Activated CD4-positive, alpha-beta T cell treated with anti-CD3 and anti-CD28 coated beads, Interleukin-2, amount 10 ng/mL, durations not matched to agents 7 days and 5 days (primary cell): ENCODE measurements around the gene CLDN1. TPM values are rescaled to one million over a fixed set of nuclear protein-coding genes. Genes with fewer than 3 reads are reported as not detected.

Source experiments
- CTCF ChIA-PET: fragments of 350-600 bp; sonication (Branson Sonifier 250); formaldehyde crosslinking; loops from one replicate; lab custom pipeline; 2021; ENCODE audit warnings: antibody characterized with exemption; lab: Charles Lee
- POLR2A ChIA-PET: fragments of 350-600 bp; sonication (Branson Sonifier 250); formaldehyde crosslinking; loops from one replicate; lab custom pipeline; 2021; ENCODE audit warnings: antibody characterized with exemption; lab: Charles Lee
- DNase-seq: peaks from one replicate; pipeline ENCODE4 v3.0.0-alpha.2; 2020
- H3K27ac Mint-ChIP-seq: one replicate; pipeline ENCODE4 v1.8.0; 2021; ENCODE audit warnings: mild to moderate bottlenecking, moderate library complexity, mixed read lengths
- H3K27me3 Mint-ChIP-seq: one replicate; pipeline ENCODE4 v1.8.0; 2021; ENCODE audit warnings: mixed read lengths
- H3K36me3 Mint-ChIP-seq: one replicate; pipeline ENCODE4 v1.8.0; 2021; ENCODE audit warnings: low read depth, mixed read lengths
- H3K4me1 Mint-ChIP-seq: one replicate; pipeline ENCODE4 v1.8.0; 2021; ENCODE audit warnings: mixed read lengths
- H3K4me3 Mint-ChIP-seq: one replicate; pipeline ENCODE4 v1.8.0; 2021; ENCODE audit warnings: mild to moderate bottlenecking, moderate library complexity, mixed read lengths
- H3K9me3 Mint-ChIP-seq: one replicate; pipeline ENCODE4 v1.8.0; 2021; ENCODE audit warnings: mixed read lengths
- total RNA-seq, 2 experiments: library from RNA; stranded (reverse); gene quantifications; one replicate each; pipeline ENCODE4 v1.2.3, GENCODE V29; 2021

CLDN1 gene
- total RNA-seq, 2 experiments from 2014 or later = not detected

DNA sequence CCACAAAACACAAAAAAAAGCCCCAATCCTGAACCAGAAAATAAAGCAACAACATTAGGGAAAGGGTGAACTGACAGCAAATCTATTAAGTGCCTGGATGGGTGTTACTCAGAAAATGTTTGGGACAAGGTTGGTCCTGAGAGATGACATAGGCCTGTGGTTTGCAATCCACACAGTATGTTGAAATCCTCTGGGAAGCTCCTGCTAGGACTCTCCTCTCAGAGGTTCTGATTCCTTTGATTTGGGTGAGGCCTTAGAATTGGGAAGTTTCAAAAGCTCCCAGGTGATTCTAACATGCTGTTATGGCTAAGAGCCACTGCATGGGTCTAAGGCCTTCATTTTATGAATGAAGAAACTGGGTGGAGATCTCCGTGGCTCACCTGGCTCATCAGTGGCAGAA lies 18.4 kb downstream of the CLDN1 start:
- DNase-seq = no peak
- Mint-ChIP-seq H3K4me1 (peaks cover 23% of the 10 kb centered on the region), H3K36me3 (no peaks in the 10 kb centered on the region), H3K4me3 (no peak overlapping the region), H3K27ac (no peak overlapping the region), H3K27me3 (peaks cover 2% of the 10 kb centered on the region), H3K9me3 (no peaks in the 10 kb centered on the region)
- ChIA-PET CTCF (interaction anchor here (0.6 kb wide), 1 partner anchor 371 kb away, joined by 3 read pairs; no protein-coding TSS in a partner anchor), POLR2A (interaction anchor here (0.6 kb wide), 1 partner anchor 24 kb away, joined by 13 read pairs; no protein-coding TSS in a partner anchor)

DNA sequence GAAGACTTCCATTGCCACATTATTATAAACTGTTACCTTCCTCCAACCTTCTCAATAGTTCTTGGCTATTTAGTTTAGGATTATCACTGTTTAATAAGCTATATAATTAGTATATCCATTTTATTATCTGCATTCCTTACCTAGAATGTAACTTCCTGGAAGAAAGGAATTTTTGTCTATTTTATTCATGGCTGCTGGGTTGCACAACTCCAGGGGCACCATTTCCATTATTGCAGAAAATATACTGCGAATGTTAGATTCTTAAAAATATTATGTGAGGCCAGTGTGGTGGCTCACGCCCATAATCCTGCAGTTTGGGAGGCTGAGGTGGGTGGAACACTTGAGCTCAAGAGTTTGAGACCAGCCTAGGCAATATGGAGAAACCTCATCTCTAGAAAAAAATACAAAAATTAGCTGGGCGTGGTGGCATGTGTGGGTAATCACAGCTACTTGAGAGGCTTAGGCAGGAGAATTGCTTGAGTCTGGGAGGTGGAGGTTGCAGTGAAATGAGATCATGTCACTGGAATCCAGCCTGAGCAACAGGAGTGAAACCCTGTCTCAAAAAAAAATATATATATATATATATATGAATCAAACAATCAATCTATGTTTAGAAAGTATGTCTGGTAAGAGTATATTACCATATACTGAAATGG lies 19.9 kb downstream of the CLDN1 start:
- no peak for DNase-seq
- Mint-ChIP-seq H3K9me3 (no peaks in the 10 kb centered on the region), H3K4me1 (peaks cover 22% of the 10 kb centered on the region), H3K27ac (peak overlapping the region; percentile 43), H3K36me3 (no peaks in the 10 kb centered on the region), H3K4me3 (no peak overlapping the region), H3K27me3 (no peaks in the 10 kb centered on the region)
- POLR2A ChIA-PET = no interaction called here
- CTCF ChIA-PET = interaction anchor here (0.9 kb wide), 1 partner anchor 11 kb away, joined by 3 read pairs; no protein-coding TSS in a partner anchor

DNA sequence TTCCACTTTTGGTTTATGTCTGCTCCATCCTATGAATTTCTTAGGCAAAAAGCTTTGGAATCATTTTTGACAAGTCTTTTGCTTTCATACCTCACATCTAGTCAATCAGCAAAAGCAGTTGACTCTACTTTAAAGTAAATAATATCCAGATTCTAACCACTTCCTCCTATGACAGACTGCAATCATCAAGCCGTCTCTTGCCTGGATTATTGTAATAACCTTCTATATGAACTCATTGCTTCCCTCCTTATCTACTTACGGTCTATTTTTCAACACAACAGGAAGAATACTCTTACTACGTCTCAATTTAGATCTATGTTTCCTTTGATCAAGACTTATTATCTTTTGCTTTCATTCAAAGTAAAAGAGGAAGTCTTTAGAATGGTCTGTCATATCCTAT lies 20.7 kb downstream of the CLDN1 start:
- Mint-ChIP-seq H3K4me3 (no peak overlapping the region), H3K27me3 (no peaks in the 10 kb centered on the region), H3K36me3 (no peaks in the 10 kb centered on the region), H3K27ac (peak overlapping the region; percentile 43), H3K9me3 (no peaks in the 10 kb centered on the region), H3K4me1 (peaks cover 14% of the 10 kb centered on the region)
- POLR2A ChIA-PET = no interaction called here
- CTCF ChIA-PET = no interaction called here
- no peak for DNase-seq

DNA sequence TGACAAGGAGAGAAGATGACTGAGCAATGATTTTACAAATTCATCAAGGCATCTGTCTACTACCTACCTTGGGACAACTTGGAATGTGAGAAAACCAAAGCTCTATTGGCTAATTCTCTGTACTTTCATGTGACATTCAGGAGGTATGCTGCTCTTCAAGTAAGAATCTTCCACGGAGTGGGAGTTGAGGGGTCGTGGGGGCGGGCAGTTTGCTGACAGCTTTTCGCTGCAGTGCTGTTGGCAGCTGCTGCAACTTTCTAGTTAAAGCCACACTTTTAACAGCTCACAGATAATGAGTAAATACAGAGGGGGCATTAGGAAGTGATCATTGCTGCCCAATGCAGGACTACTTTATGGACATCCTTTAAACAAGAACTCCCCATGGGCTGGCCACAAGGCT lies 22.3 kb downstream of the CLDN1 start:
- CTCF ChIA-PET = no interaction called here
- no peak for DNase-seq
- peaks cover 7% of the 10 kb centered on the region for H3K4me1 Mint-ChIP-seq
- H3K27me3 Mint-ChIP-seq = no peaks in the 10 kb centered on the region
- no peak overlapping the region for H3K27ac Mint-ChIP-seq
- no peak overlapping the region for H3K4me3 Mint-ChIP-seq
- no peaks in the 10 kb centered on the region for H3K36me3 Mint-ChIP-seq
- POLR2A ChIA-PET = no interaction called here
- H3K9me3 Mint-ChIP-seq = no peaks in the 10 kb centered on the region

DNA sequence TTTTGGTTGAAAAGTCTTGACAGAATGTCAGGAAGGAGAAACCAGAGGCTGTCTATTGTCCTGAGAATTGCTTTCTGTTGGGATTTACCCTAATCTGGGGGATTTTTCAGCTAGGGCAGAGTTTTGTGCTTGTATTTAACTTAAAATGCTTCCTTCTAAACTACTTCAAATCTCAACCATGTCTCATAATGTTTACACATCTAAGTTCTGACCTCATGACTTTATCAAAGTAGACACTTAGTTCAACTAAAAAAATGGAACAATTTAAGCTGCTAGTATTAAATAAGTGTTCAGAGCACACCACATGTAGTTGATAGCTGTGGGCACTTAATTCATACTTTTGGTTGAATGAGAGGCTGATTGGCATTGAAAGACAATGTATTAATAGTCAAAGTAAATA lies 28.2 kb downstream of the CLDN1 start:
- H3K27ac Mint-ChIP-seq = no peak overlapping the region
- CTCF ChIA-PET = no interaction called here
- H3K9me3 Mint-ChIP-seq = peaks cover 11% of the 10 kb centered on the region
- no peaks in the 10 kb centered on the region for H3K27me3 Mint-ChIP-seq
- no peak overlapping the region for H3K4me3 Mint-ChIP-seq
- H3K4me1 Mint-ChIP-seq = no peaks in the 10 kb centered on the region
- no peak for DNase-seq
- POLR2A ChIA-PET = no interaction called here
- no peaks in the 10 kb centered on the region for H3K36me3 Mint-ChIP-seq

DNA sequence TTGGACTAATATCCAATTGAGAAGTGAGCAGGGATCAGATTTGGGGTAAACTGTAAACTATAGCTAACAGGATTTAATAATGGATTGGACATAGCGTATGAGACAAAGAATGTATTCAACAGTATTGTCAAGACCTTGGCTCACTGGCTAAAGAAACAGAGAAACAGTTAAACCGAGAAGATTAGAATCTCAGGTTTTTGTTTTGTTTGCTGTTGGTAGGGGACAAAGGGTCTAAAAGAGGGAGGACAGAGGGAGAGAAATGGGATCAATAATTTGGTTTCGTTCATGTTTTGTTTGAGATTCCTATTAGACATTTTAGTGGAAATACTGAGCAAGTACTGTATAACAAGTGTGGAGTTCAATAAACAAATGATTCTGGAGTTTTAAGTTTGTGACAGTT lies 28.6 kb downstream of the CLDN1 start:
- no peaks in the 10 kb centered on the region for H3K36me3 Mint-ChIP-seq
- H3K27me3 Mint-ChIP-seq = no peaks in the 10 kb centered on the region
- CTCF ChIA-PET = no interaction called here
- POLR2A ChIA-PET = no interaction called here
- DNase-seq = no peak
- H3K4me3 Mint-ChIP-seq = no peak overlapping the region
- peaks cover 13% of the 10 kb centered on the region for H3K9me3 Mint-ChIP-seq
- H3K27ac Mint-ChIP-seq = no peak overlapping the region
- H3K4me1 Mint-ChIP-seq = no peaks in the 10 kb centered on the region

DNA sequence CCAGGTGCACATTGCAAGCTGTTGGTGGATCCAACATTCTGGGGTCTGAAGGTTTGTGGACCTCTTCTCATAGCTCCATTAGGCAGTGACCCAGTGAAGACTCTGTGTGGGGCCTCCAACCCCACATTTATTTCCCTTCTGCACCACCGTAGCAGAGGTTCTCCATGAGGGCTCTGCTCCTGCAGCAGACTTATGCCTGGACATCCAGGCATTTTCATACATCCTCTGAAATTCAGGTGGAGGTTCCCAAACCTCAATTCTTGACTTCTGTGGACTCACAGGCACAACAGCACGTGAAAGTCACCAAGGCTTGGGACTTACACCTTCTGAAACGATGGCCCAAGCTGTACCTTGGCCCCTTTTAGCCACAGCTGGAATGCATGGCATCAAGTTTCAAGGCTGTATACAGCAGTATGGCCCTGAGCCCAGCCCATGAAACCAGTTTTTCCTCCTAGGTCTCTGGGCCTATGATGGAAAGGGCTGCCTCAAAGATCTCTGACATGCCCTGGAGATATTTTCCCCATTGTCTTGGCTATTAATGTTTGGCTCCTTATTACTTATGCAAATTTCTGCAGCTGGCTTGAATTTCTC lies 30.2 kb downstream of the CLDN1 start:
- POLR2A ChIA-PET = interaction anchor here (0.7 kb wide), 1 partner anchor 14 kb away, joined by 3 read pairs; no protein-coding TSS in a partner anchor
- Mint-ChIP-seq H3K27me3 (peaks cover 1% of the 10 kb centered on the region), H3K4me3 (no peak overlapping the region), H3K27ac (no peak overlapping the region), H3K4me1 (no peaks in the 10 kb centered on the region), H3K9me3 (peaks cover 16% of the 10 kb centered on the region), H3K36me3 (no peaks in the 10 kb centered on the region)
- CTCF ChIA-PET = no interaction called here
- no peak for DNase-seq

DNA sequence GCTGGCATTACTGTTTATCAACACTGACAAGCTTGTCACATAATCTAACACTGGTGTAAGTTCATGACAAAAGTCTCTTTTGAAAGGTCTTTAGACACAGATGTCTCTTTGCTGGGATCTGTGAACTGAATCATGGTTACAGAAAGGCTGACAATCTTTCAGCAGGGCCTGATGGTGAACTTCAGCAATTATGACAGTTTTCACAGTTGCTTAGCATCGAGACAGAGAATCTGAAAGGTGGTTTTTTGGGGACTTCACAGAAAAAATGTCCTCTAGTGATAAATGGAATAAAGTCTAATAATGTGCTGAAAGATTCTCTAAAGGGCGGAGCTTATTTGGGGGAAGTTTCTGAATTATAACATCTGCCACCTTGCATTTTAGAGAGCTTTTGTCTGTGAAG lies 32.3 kb downstream of the CLDN1 start:
- peaks cover 26% of the 10 kb centered on the region for H3K9me3 Mint-ChIP-seq
- H3K4me1 Mint-ChIP-seq = no peaks in the 10 kb centered on the region
- no peak for DNase-seq
- ChIA-PET CTCF (no interaction called here), POLR2A (no interaction called here)
- no peaks in the 10 kb centered on the region for H3K36me3 Mint-ChIP-seq
- no peak overlapping the region for H3K27ac Mint-ChIP-seq
- H3K27me3 Mint-ChIP-seq = peaks cover 1% of the 10 kb centered on the region
- no peak overlapping the region for H3K4me3 Mint-ChIP-seq

DNA sequence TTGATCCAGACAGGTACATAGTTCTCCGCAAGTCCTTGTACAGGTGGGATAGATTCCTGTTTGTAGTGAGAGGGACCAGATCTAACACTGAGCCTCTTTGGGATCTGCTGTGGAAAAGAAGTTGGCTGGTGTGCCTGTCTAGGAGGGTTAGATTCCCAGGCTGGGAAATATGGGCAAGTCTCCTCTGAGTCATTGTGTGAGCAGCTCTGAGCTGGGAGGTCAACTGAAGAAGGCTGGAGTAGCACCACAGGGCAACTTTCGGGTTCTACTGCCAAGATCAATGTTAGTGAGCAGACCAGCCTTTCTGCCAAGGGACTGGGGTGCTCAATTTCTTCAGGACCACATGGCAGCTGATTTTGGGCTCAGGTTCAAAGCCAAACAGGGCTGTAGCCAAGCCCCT lies 33.4 kb downstream of the CLDN1 start:
- H3K4me3 Mint-ChIP-seq = no peak overlapping the region
- H3K4me1 Mint-ChIP-seq = no peaks in the 10 kb centered on the region
- no peaks in the 10 kb centered on the region for H3K36me3 Mint-ChIP-seq
- ChIA-PET POLR2A (no interaction called here), CTCF (no interaction called here)
- H3K9me3 Mint-ChIP-seq = peaks cover 30% of the 10 kb centered on the region
- H3K27ac Mint-ChIP-seq = no peak overlapping the region
- no peak for DNase-seq
- peaks cover 1% of the 10 kb centered on the region for H3K27me3 Mint-ChIP-seq

DNA sequence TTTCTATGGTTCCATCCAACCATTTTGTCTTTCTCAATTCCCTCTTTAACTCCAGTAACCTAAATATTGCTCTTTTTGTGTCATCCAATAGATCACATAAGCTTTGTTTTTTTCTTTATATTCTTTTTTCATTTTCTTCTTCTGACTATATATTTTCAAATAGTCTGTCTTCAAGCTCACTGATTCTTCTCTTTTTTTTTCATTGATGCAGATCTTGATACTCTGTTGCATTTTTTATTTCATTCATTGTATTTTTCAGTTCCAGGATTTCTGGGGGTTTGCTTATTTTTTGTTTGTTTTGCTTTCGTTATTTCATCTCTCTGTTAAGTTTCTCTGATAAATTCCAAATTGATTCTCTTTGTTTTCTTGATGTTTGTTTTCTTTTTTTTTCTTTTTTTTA lies 36.2 kb downstream of the CLDN1 start:
- Mint-ChIP-seq H3K27me3 (peaks cover 1% of the 10 kb centered on the region), H3K27ac (no peak overlapping the region), H3K4me3 (no peak overlapping the region), H3K4me1 (no peaks in the 10 kb centered on the region), H3K9me3 (peaks cover 25% of the 10 kb centered on the region), H3K36me3 (no peaks in the 10 kb centered on the region)
- ChIA-PET CTCF (no interaction called here), POLR2A (no interaction called here)
- DNase-seq = no peak

DNA sequence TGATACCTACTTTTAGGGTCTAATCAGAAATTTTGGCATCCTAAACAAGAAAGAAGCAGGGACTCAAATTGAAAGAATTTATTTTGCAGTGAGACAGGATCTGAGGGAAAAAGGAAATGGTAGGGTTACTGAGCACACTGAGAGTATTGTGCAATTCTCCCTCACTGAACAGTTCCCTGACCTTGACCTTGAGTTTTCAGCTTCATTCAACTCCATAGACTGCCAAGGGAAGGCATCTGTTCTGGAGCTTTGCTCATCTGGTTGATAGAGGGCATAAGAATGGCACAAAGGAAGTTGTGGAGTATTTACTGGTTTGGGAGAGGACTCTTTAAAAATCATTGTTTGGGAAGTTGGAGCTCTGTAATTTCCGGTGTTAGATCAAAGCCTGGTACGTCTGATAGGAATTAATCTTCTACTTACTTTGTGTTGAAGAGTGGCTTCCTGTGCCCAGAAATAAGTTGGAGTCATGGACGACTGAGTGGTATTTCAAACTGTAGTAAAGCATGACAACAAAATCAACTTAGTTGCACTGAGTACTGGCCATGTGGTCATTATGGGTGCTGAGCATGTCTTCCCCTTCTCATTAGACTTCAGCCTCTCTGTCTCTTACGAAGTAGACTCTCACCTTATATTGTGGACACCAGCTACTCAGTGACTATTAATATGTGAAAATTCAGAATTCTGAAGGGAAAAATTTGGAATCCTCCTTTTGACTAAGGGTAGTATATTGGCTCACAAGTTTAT lies 40.8 kb downstream of the CLDN1 start:
- Mint-ChIP-seq H3K9me3 (peaks cover 14% of the 10 kb centered on the region), H3K36me3 (no peaks in the 10 kb centered on the region), H3K27ac (no peak overlapping the region), H3K27me3 (peaks cover 5% of the 10 kb centered on the region), H3K4me3 (no peak overlapping the region), H3K4me1 (no peaks in the 10 kb centered on the region)
- DNase-seq = no peak
- CTCF ChIA-PET = no interaction called here
- POLR2A ChIA-PET = no interaction called here

DNA sequence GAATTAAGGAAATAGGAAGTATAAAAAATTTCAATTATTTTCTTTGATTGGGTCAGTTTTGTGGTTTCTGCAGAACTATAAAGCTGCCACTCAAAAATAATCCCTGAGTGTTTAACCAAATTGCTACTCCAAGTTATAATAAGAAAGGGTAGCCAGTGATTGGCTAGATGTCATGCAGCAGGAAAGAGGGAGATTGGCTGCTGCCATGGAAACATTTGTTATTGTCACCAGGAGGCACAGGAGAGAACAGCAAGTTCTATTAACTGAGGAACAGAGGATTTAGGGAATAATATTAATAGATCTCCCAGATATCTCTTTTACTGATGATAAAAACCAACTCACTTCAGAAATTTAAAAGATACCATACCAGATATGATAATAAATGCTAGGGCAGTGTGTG lies 42.6 kb downstream of the CLDN1 start:
- CTCF ChIA-PET = no interaction called here
- peaks cover 5% of the 10 kb centered on the region for H3K27me3 Mint-ChIP-seq
- POLR2A ChIA-PET = no interaction called here
- H3K4me1 Mint-ChIP-seq = no peaks in the 10 kb centered on the region
- H3K9me3 Mint-ChIP-seq = peaks cover 4% of the 10 kb centered on the region
- no peak overlapping the region for H3K27ac Mint-ChIP-seq
- no peaks in the 10 kb centered on the region for H3K36me3 Mint-ChIP-seq
- H3K4me3 Mint-ChIP-seq = no peak overlapping the region
- no peak for DNase-seq

DNA sequence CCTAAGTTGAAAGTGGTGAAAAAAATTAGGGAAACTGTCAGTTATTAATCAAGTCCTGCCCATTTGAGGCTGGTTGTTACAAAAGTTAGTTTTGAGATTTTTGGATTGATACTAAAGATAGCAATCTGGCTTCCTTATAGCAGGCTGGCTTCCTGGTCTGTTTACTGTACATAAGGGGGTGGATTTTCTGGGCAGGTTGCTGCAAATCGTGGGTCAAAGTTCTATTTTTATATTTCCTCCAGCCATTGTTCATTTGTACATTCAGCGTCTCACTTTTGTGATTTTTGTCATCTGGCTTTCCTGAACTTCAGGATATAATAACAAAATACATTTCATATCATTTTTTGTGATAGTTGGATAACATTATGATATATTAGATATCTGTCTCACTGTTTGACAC lies 49.5 kb downstream of the CLDN1 start:
- Mint-ChIP-seq H3K36me3 (no peaks in the 10 kb centered on the region), H3K4me1 (no peaks in the 10 kb centered on the region), H3K27me3 (peaks cover 3% of the 10 kb centered on the region), H3K27ac (no peak overlapping the region), H3K9me3 (peaks cover 3% of the 10 kb centered on the region), H3K4me3 (no peak overlapping the region)
- DNase-seq = no peak
- ChIA-PET POLR2A (no interaction called here), CTCF (no interaction called here)
